Activated CD4-positive, alpha-beta T cell treated with anti-CD3 and anti-CD28 coated beads for 24 hours (primary cell): ENCODE results near the gene ADAM12.
"Not testable (repeated sequence)": the region's sequence is repeated elsewhere in the genome, so short reads cannot be mapped to it uniquely, and the experiment has no call there.

Experiments
- DNase-seq, 2 donors: peaks; one replicate each; pipeline ENCODE4 v3.0.0-alpha.2; 2020; ENCODE audit warnings: low read depth in 2 of 2

ADAM12 gene

GRCh38 chr10:126264102-126265018, 123.9 kb downstream of the ADAM12 start:
- DNase-seq = no peak

GRCh38 chr10:126263006-126263676, 125.1 kb downstream of the ADAM12 start:
- no peak for DNase-seq

- DNase-seq = no peak
These were observed 125.9 kb downstream of the ADAM12 start for GRCh38 chr10:126262233-126262838.

GRCh38 chr10:126259760-126260479, 128.4 kb downstream of the ADAM12 start:
- no peak for DNase-seq

- no peak for DNase-seq
These were observed 131.4 kb downstream of the ADAM12 start for GRCh38 chr10:126256864-126257263.

GRCh38 chr10:126255313-126255712, 133.0 kb downstream of the ADAM12 start:
- no peak for DNase-seq

GRCh38 chr10:126253611-126253998, 134.7 kb downstream of the ADAM12 start:
- DNase-seq = no peak

GRCh38 chr10:126252884-126253610, 135.2 kb downstream of the ADAM12 start:
- no peak for DNase-seq

- no peak for DNase-seq
These were observed 136.4 kb downstream of the ADAM12 start for GRCh38 chr10:126251778-126252407.

GRCh38 chr10:126250527-126251310, 137.6 kb downstream of the ADAM12 start:
- DNase-seq = no peak

GRCh38 chr10:126250045-126250444, 138.2 kb downstream of the ADAM12 start:
- DNase-seq = no peak

GRCh38 chr10:126247446-126247975, 140.8 kb downstream of the ADAM12 start:
- DNase-seq = no peak

- DNase-seq = not testable (repeated sequence)
These were observed 141.9 kb downstream of the ADAM12 start for GRCh38 chr10:126246396-126246795.

GRCh38 chr10:126245501-126245900, 142.8 kb downstream of the ADAM12 start:
- DNase-seq = no peak

- DNase-seq = no peak
These were observed 144.3 kb downstream of the ADAM12 start for GRCh38 chr10:126243971-126244370.

GRCh38 chr10:126243306-126243705, 145.0 kb downstream of the ADAM12 start:
- no peak for DNase-seq

- no peak for DNase-seq
These were observed 145.6 kb downstream of the ADAM12 start for GRCh38 chr10:126242397-126243260.

- DNase-seq = no peak
These were observed 147.8 kb downstream of the ADAM12 start for GRCh38 chr10:126240483-126240882.

GRCh38 chr10:126239844-126240243, 148.4 kb downstream of the ADAM12 start:
- no peak for DNase-seq
